NCI-H2171 treated with DMSO at 0.1 percent for 48 hours (cell line): ENCODE data around the gene UMOD.

Source experiments
- DNase-seq: peaks from one replicate; lab custom pipeline; 2025; lab: John Stamatoyannopoulos, UW

Gene UMOD

GRCh38 chr16:20352615-20353014, at the start of gene UMOD:
Gene UMOD, minus strand, starts transcription at chr16:20352715. Its CDS starts 1,978 bp downstream, at chr16:20350737.
- no peak for DNase-seq

DNA sequence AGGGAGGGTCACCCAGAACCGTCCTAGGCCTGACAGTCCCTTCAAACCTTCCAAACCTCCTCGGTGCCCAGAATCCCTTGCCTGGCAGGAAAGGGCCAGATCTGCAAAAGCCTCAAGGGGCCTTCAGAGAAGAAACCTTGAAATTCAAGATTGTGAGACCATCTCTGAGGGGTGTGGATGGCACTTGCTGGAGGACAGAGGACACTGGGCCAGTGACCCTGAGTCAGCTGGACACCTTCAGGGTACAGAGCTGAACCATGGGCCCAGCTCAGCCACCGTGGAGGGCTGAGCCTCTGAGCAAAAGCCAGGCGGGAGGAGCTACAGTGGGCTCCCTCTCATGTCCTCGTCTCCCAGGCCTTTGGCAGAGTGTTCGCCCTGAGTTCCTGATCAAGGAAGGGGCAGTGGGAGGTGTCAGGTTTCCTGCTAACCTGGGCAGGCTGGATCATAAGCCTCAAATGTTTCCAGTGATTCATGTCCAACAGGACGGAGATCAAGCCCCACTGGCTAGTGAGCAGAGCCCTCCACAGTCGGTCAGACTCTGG, 49.0 kb upstream of the UMOD start:
- no peak for DNase-seq

GRCh38 chr16:20401066-20401465, 48.6 kb upstream of the UMOD start:
- DNase-seq = no peak

DNA sequence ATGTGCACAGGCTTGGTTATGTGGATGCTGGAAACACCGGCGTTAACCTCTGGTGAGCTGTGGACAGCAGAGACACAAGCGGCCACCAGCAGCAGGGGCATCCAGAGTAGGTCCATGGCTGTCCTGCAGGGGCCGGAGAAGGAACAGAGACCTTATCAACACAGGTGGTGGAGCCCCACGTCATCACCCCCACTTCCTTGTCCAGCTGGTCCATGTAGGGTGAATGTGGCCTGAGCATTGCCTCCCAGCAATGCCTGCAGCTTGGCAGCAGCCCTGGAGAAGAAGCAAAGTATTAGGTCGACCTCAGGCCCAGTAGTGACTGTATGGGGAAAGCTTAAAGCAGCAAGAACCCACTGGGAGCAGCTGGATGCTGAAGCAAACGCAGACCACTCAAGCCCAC, 46.7 kb upstream of the UMOD start:
- DNase-seq = no peak

DNA sequence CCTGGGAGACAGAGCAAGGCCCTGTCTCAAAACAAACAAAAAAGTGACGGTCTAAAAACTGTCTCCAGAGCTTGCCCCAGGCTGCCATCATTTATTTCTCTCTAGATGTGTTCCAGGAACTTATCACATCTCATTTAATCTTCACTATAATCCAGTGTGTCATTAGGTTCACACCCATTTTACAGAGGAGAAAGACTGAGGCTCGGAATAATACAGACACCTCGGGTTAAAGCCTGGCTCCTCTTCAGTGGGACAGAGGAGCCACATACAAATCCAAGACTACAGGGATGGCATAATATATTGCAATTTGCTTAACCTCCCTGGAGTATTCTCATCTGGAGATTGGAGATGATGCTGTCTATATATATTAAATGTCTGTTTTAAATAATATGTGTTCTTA, 46.1 kb upstream of the UMOD start:
- DNase-seq = no peak

GRCh38 chr16:20397468-20398074, 45.1 kb upstream of the UMOD start:
- DNase-seq = no peak

DNA sequence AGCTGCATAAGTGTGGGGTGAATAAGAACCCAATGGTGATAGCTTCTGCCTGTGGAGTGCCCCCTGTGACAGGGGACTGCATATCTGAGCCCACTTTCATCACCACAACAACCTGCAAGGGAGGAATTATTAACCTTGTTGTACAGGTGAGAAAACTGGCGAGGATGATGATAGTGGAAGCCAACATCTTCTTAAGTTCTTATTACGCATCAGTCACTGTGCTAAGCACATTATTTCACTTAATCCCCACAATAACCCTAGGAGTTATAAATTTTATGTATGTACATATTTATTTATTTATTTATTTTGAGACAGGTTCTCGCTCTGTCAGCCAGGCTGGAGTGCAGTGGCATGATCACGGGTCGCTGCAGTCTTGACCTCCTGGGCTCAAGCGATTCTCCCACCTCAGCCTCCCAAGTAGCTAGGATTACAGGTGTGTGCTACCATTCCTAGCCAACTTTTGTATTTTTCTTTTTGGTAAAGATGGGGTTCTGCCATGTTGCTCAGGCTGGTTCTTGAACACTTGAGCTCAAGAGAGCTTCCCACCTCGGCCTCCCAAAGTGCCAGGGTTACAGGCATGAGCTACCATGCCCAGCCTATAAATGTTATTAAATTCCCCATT, 44.4 kb upstream of the UMOD start:
- no peak for DNase-seq

- no peak for DNase-seq
Measured at GRCh38 chr16:20395946-20396345, 43.4 kb upstream of the UMOD start.

DNA sequence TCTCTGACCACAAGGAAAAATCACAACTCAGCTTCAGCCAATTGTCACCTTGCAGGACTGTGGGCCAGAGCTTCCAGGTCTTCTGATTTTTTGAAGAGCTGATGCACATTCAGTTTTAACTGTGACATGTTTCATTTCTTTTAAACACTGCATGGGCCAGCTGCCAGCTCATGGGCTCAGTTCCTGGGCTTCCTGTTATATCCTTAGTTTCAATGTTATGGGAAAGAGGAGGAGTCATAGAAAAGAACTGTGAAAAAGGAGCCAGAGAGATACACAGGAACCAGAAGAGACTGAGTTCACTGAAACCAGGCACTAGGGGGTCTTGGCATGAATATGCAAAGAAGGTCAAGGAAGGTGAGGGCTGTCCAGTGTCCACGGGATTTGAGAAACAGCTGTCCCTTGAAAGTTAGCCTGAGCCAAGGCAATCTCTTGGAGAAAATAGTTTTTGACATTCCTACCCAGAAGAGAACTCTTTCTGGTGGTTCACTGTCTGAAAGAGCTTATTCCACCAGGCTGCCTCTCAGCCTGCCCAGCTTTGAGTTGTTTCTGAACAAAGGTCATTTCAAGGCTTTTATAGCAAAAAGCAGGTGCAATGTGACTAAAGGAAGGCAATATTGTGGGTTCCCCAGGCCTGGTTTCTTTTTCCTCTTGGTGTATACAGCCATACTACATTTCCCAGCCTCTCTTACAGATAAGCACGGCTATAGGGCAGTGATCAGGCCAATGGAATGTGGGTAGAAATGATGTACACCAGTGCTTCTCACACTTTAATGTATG, 41.5 kb upstream of the UMOD start:
- no peak for DNase-seq

- DNase-seq = no peak
Measured at GRCh38 chr16:20391045-20391444, 38.5 kb upstream of the UMOD start.

GRCh38 chr16:20388854-20389253, 36.3 kb upstream of the UMOD start:
- no peak for DNase-seq

DNA sequence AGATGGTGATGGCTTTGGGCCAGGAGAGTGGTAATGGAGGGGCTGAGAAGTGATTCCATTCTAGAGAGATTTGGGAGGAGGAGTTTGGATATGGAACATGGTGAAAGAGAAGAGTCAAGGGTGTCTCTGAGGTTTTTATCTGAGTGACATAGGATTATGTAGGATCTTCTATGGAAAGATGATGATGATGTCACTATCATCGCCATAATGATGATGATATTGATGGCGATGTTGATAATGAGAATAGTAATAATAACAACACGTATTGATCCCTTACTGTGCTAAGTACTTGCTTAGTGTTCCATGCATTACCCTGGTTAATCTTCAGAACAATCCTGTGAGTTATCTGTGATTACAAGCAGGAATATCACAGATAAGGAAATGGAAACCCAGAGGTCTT, 35.5 kb upstream of the UMOD start:
- DNase-seq = no peak

- peak; percentile 34 for DNase-seq
Measured at GRCh38 chr16:20385844-20386832, 33.6 kb upstream of the UMOD start.

GRCh38 chr16:20383106-20384029, 30.9 kb upstream of the UMOD start:
- DNase-seq = peak; percentile 74

GRCh38 chr16:20382202-20382948, 29.9 kb upstream of the UMOD start:
- DNase-seq = no peak

DNA sequence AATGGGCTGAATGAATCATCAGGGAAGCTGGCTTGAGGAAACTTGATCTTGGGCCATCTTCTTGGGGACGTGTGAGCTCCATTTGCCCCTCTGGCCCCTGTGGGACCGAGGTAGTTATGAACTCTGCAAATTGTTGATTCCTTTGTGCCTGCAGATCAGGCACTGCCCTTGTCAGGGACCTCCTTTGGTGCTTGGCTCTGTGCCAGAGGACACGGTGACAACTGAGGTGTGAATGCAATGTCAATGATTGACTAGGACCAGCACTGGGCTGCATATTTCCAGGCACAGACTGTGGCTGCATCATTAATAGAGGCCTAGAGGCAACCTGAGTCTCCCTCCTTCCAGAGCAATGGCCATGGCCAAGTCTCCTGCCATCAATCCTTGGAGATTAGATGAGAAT, 28.3 kb upstream of the UMOD start:
- DNase-seq = no peak

DNA sequence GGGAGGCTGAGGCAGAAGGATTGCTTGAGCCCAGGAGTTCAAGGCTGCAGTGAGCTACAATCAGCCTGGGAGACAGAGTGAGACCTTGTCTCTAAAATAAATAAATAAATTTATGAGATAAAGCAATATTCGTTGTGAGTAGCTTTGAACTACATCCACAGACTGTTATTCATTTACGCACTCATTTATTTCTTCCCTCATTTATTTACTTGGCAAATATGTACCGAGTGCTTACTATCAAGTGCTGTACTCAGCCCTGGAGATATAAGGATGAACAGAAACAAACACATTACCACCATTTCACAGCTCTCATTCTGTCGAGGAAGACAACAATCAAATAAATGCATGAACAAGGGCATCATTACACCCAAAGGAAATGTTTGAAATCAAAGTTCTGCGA, 24.7 kb upstream of the UMOD start:
- DNase-seq = no peak

DNA sequence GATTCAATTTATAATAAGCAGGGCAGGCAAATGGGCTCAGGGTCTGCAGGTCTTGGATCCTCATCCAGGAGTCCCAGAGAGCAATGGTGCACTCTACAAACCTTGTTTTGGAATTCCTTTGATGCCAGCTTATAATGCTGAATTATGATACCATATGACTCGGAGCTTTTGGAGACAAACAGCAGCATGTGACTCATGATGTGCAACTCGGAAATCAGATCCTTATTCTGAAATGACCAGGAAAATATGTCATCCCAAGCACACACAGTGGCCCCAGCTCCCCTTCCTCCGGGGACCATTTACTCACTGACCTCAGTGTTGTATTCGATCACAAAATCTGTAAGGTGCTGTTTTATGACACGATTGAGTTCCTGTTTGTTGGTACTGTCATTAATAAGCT, 20.2 kb upstream of the UMOD start:
- no peak for DNase-seq

- DNase-seq = no peak
Measured at GRCh38 chr16:20369452-20370054, 17.0 kb upstream of the UMOD start.

DNA sequence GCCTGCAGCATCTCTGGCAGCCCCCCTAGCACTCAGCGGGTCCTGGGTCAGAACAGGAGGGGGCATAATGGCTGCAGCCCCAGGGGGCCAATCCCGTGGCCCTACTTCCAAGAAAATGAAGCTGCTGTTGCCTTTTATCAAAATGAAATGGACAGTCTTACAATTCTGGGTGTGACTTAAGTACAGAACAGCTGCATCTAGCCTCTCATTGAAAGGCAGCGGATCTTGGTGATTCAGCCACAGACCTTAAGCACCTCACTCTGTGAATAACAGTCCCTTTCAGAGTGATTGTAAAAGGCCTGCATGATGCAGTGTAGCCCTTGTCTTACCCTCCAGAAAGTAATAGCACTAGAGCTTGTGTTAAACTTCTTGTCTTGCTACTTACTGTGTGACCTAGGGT, 11.5 kb upstream of the UMOD start:
- DNase-seq = no peak
